ENCODE measurements around the gene UBE2J2. TPM values are rescaled to one million over a fixed set of nuclear protein-coding genes. Genes with fewer than 3 reads are reported as not detected.
A peak's percentile ranks its signal among the peaks of the same experiment; 100 is the strongest.

The UBE2J2 gene
- total RNA-seq, 1 experiment from 2014 or later, result 182 TPM

DNA sequence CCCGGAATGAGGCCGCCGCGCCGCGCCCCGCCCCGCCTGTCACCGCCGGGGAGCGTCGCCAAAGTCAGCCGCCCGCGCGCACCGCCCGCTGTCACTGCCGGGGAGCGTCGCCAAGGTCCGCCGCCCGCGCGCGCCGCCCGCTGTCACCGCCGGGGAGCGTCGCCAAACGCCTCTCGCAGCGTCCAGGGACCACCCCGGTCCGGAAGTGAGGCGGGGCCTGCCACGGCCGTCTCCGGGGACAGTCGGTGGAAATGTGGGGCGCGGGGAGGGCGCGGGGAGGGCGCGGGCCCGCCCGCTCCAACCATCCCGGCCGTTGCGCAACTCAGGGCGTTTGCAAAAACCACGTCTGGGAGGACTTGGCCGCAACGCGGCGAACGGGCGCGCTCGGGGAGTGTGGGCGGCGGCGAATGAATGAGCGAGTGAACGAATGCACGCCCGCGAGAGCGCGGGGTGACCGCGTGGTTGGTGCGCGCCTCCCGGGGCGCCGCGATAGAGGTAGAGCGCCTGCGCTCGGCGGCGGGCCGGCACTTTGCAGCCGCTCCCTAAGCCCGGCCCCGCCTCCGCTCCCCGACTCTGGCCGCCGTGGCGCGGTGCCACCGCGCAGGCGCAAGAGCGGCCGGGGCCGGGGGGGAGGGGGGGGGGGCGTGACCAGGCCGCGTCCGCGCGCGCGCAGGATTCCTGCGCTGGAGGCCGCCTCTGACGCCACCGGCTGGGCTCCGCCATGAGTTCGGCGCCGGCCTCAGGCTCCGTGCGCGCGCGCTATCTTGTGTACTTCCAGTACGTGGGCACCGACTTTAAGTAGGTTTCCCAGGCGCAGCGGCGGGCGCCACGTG is 34.5 kb upstream of the UBE2J2 start, which contains the start of the genes ACAP3 and PUSL1:
ACAP3 (minus strand) TSS at position 8 of the 833 bp plus-strand sequence. CDS start 115 bp downstream, outside the sequence.
PUSL1 (plus strand) TSS at position 675 of the 833 bp plus-strand sequence; CDS start at position 722, 47 bp downstream.
- Histone ChIP-seq H3K79me2 (ENCODE audit: low read length) (peaks cover 66% of the 10 kb centered on the region), H3F3A (ENCODE audit: low read length, unreplicated experiment) (no peaks in the 10 kb centered on the region), H3K9ac (ENCODE audit: low read length) (peak within 1 kb of the TSS; percentile 93), H4K20me1 (ENCODE audit: low read length) (peaks cover 11% of the 10 kb centered on the region), H2AFZ (ENCODE audit: low read length) (peak within 1 kb of the TSS; percentile 89), H3K36me3 (ENCODE audit: low read depth, low read length) (peaks cover 15% of the 10 kb centered on the region; the same call in 1 of the 2 replicates), H3K9me2 (replicated peaks; ENCODE audit: low read length) (no peaks in the 10 kb centered on the region), H3K4me1 (ENCODE audit: insufficient read depth, low read length) (peaks cover 33% of the 10 kb centered on the region), H3K27ac (ENCODE audit: low read length) (peak within 1 kb of the TSS; percentile 78), H3K27me3 (ENCODE audit: low read length) (no peaks in the 10 kb centered on the region), H3K4me3 (ENCODE audit: low read length) (peak within 1 kb of the TSS; percentile 97), H3K4me2 (ENCODE audit: low read length) (peak within 1 kb of the TSS; percentile 98), H3K9me3 (ENCODE audit: low read length) (no peaks in the 10 kb centered on the region)
- intact Hi-C loops (cut with micrococcal nuclease), result loop anchor here (2.0 kb wide), 1 partner anchor 41 kb away; the partner anchor contains the start of gene DVL1
- ATAC-seq, result peak; percentile 40
- ChIA-PET POLR2A (ENCODE audit: unreplicated experiment) (no interaction called here), CTCF (no interaction called here)
- DNase-seq, result peak; percentile 97
- TF ChIP-seq, protein P1, sequence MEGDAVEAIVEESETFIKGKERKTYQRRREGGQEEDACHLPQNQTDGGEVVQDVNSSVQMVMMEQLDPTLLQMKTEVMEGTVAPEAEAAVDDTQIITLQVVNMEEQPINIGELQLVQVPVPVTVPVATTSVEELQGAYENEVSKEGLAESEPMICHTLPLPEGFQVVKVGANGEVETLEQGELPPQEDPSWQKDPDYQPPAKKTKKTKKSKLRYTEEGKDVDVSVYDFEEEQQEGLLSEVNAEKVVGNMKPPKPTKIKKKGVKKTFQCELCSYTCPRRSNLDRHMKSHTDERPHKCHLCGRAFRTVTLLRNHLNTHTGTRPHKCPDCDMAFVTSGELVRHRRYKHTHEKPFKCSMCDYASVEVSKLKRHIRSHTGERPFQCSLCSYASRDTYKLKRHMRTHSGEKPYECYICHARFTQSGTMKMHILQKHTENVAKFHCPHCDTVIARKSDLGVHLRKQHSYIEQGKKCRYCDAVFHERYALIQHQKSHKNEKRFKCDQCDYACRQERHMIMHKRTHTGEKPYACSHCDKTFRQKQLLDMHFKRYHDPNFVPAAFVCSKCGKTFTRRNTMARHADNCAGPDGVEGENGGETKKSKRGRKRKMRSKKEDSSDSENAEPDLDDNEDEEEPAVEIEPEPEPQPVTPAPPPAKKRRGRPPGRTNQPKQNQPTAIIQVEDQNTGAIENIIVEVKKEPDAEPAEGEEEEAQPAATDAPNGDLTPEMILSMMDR (conservative IDR thresholded peaks at IDR 0.05; ENCODE audit: low read depth, low read length), result 0 out of 2 replicates have a peak, but pooled peaks have one; percentile 10
- TF ChIP-seq EZH2phosphoT487 (IDR thresholded peaks at IDR 0.05; ENCODE audit: borderline replicate concordance, low read length), result peak; percentile 90
- no peak for TF ChIP-seq EZH2 (IDR thresholded peaks at IDR 0.05; ENCODE audit: low read length, unreplicated experiment)
- BruUV-seq (replicated peaks), result no TSS peak

DNA sequence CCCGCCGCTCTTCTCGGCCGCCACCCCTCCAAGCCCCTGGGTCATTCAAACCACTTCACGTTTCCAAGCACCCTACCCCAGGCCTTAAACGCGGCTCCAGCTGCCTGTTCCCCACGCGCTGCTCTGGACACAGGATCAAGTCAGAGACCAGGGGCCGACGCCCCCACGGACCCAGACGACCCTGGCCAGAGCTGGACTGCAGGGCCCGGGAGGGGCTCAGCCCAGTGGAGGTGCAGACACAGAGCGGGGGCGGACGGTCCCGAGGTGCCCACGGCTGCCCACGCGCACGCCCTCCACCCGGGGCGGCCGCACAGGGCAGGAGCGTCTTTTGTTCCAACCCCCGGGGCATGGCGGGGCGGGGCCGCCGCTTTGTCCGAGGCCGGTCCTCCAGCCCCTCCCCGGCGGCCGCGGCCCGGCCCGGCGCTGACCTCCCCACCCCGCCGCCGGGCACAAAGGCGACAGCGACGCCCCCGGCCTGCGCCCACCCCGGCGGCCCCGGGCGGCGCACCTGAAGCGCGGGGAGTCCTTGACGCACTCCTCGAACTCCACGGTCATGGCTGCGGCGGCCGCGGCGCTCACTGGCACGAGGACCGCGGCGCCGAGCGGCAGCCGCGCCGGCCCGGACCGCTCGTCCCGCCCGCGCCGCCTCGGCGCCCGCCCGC is 33.7 kb upstream of the UBE2J2 start:
- CTCF ChIA-PET, result no interaction called here
- no peak overlapping the region for H3K27ac ChIP-seq (ENCODE audit: low read length)
- H3K9ac ChIP-seq (ENCODE audit: low read length), result peak overlapping the region; percentile 77
- H3K4me3 ChIP-seq (ENCODE audit: low read length), result peak overlapping the region; percentile 97
- H4K20me1 ChIP-seq (ENCODE audit: low read length), result peaks cover 11% of the 10 kb centered on the region
- intact Hi-C loops (cut with micrococcal nuclease), result no loop called here
- H2AFZ ChIP-seq (ENCODE audit: low read length), result 0 out of 2 replicates have a peak overlapping the region, but pooled peaks have one; percentile 12
- POLR2A ChIA-PET (ENCODE audit: unreplicated experiment), result no interaction called here
- H3K27me3 ChIP-seq (ENCODE audit: low read length), result no peaks in the 10 kb centered on the region
- ATAC-seq (peak; percentile 8), DNase-seq (peak; percentile 47)
- no peaks in the 10 kb centered on the region for H3F3A ChIP-seq (ENCODE audit: low read length, unreplicated experiment)
- no peak for TF ChIP-seq EZH2phosphoT487 (IDR thresholded peaks at IDR 0.05; ENCODE audit: borderline replicate concordance, low read length)
- no peak for TF ChIP-seq EZH2 (IDR thresholded peaks at IDR 0.05; ENCODE audit: low read length, unreplicated experiment)
- TF ChIP-seq, protein P1 (conservative IDR thresholded peaks at IDR 0.05; ENCODE audit: low read depth, low read length), result no peak
- peaks cover 33% of the 10 kb centered on the region for H3K4me1 ChIP-seq (ENCODE audit: insufficient read depth, low read length)
- H3K79me2 ChIP-seq (ENCODE audit: low read length), result peaks cover 66% of the 10 kb centered on the region
- no TSS peak for BruUV-seq (replicated peaks)
- H3K4me2 ChIP-seq (ENCODE audit: low read length), result peak overlapping the region; percentile 93
- H3K9me3 ChIP-seq (ENCODE audit: low read length), result no peaks in the 10 kb centered on the region
- no peaks in the 10 kb centered on the region for H3K9me2 ChIP-seq (replicated peaks; ENCODE audit: low read length)
- H3K36me3 ChIP-seq (ENCODE audit: low read depth, low read length), result peaks cover 9% of the 10 kb centered on the region; the same call in 1 of the 2 replicates

Measured in PC-3 (cell line).